HL-60 (cell line): ENCODE data around the gene STEAP3.

Source experiments
- DNase-seq, 2 experiments: peaks; one replicate each; pipeline ENCODE4 v3.0.0-alpha.2; 2010 to 2020; ENCODE audit warnings: low read depth in 1 of 2, low spot score in 1 of 2
- H3K27ac ChIP-seq: fragments of 250-450 bp; sonication (Bioruptor Pico); replicated peaks from 2 replicates; pipeline ENCODE4 v1.5.1; 2020; ENCODE audit warnings: mild to moderate bottlenecking, moderate library complexity
- H3K27me3 ChIP-seq: fragments of 250-450 bp; sonication (Bioruptor Pico); 2 replicates; pipeline ENCODE4 v1.5.1; 2021; ENCODE audit warnings: mild to moderate bottlenecking, moderate library complexity; ENCODE audit not compliant: insufficient read depth, poor library complexity, severe bottlenecking
- H3K4me3 ChIP-seq: replicated peaks from 2 replicates; pipeline ENCODE4 v1.5.1; 2011; ENCODE audit warnings: mild to moderate bottlenecking, control low read depth, low read length; ENCODE audit not compliant: insufficient read depth
- CTCF ChIP-seq: IDR thresholded peaks from one replicate; pipeline ENCODE4 v1.5.1; 2011; ENCODE audit warnings: low read length, control low read depth, inconsistent platforms; ENCODE audit not compliant: insufficient read depth
- GABPA ChIP-seq: IDR thresholded peaks from 2 replicates; pipeline ENCODE4 v1.6.1; 2012; ENCODE audit warnings: low read depth
- POLR2AphosphoS5 ChIP-seq: IDR thresholded peaks from 2 replicates; pipeline ENCODE4 v1.6.1; 2012; ENCODE audit warnings: low read depth
- REST ChIP-seq: IDR thresholded peaks from 2 replicates; pipeline ENCODE4 v1.6.1; 2012; ENCODE audit warnings: low read depth; ENCODE audit not compliant: insufficient replicate concordance
- SPI1 ChIP-seq: IDR thresholded peaks from 2 replicates; pipeline ENCODE4 v1.6.1; 2012; ENCODE audit warnings: low read depth, mild to moderate bottlenecking, borderline replicate concordance

Gene STEAP3

GRCh38 chr2:119196301-119197125, 27.1 kb upstream of the STEAP3 start:
- no peaks in the 10 kb centered on the region for H3K27me3 ChIP-seq
- H3K27ac ChIP-seq, result no peak overlapping the region
- no peak overlapping the region for H3K4me3 ChIP-seq
- no peak for DNase-seq
- TF ChIP-seq GABPA (no peak), CTCF (no peak), SPI1 (no peak), POLR2AphosphoS5 (no peak)

- Histone ChIP-seq H3K4me3 (no peak overlapping the region), H3K27ac (no peak overlapping the region), H3K27me3 (no peaks in the 10 kb centered on the region)
- no peak for DNase-seq
- no peak for TF ChIP-seq GABPA
- no peak for TF ChIP-seq CTCF
- no peak for TF ChIP-seq POLR2AphosphoS5
- TF ChIP-seq REST, result no peak
- TF ChIP-seq SPI1, result no peak
Observed at GRCh38 chr2:119197126-119197405, 26.6 kb upstream of the STEAP3 start.

- Histone ChIP-seq H3K27ac (no peak overlapping the region), H3K27me3 (no peaks in the 10 kb centered on the region), H3K4me3 (no peak overlapping the region)
- DNase-seq, result no peak
- no peak for TF ChIP-seq SPI1
- TF ChIP-seq CTCF, result no peak
- no peak for TF ChIP-seq GABPA
- no peak for TF ChIP-seq REST
- TF ChIP-seq POLR2AphosphoS5, result no peak
Observed at GRCh38 chr2:119197529-119198239, 25.9 kb upstream of the STEAP3 start.
